B cell (primary cell): Measurements from ENCODE around the gene MCOLN1. TPM values are rescaled to one million over a fixed set of nuclear protein-coding genes. Genes with fewer than 3 reads are reported as not detected.
A peak's percentile ranks its signal among the peaks of the same experiment; 100 is the strongest.

ENCODE experiments used
- ATAC-seq: fragments of 200-7000 bp; cut with Tn5 transposase; one replicate; pipeline ENCODE4 v1.10.0; 2021; ENCODE audit warnings: low read depth, mild to moderate bottlenecking, moderate number of reproducible peaks, moderate library complexity
- CTCF ChIA-PET: fragments of 350-600 bp; sonication (Branson Sonifier 250); formaldehyde crosslinking; loops from one replicate; lab custom pipeline; 2021; ENCODE audit warnings: antibody characterized with exemption, inconsistent platforms; lab: Charles Lee
- POLR2A ChIA-PET: fragments of 350-600 bp; sonication (Branson Sonifier 250); formaldehyde crosslinking; loops from one replicate; lab custom pipeline; 2021; ENCODE audit warnings: antibody characterized with exemption; lab: Charles Lee
- DNase-seq: peaks from one replicate; pipeline ENCODE4 v3.0.0; 2013
- H2AFZ ChIP-seq: 2 replicates; pipeline ENCODE4 v1.6.1; 2012; ENCODE audit warnings: mild to moderate bottlenecking, low read depth, low read length; ENCODE audit not compliant: insufficient read depth, poor library complexity, severe bottlenecking
- H3K27ac ChIP-seq, 2 donors: 1 replicate in 1 of 2; 2 replicates in 1 of 2; pipeline ENCODE4 v1.5.1; 2012 to 2013; ENCODE audit warnings: low read length in 2 of 2, mild to moderate bottlenecking in 2 of 2, moderate library complexity in 1 of 2
- H3K27me3 ChIP-seq, 4 experiments: fragments of 200-600 bp in 1 of 4; sonication (generic) in 1 of 4; replicated peaks in 1 of 4; 1 replicate in 2 of 4; 2 replicates in 2 of 4; pipeline versions ENCODE4 v1.6.1 to v1.7.0; 2013 to 2016; ENCODE audit warnings: low read length in 3 of 4, mild to moderate bottlenecking in 2 of 4, mixed read lengths in 1 of 4, moderate library complexity in 1 of 4; ENCODE audit not compliant: insufficient read depth in 4 of 4, control insufficient read depth in 3 of 4; ENCODE audit errors: control extremely low read depth in 1 of 4
- H3K36me3 ChIP-seq, 2 experiments: replicated peaks in 1 of 2; 1 replicate in 1 of 2; 2 replicates in 1 of 2; pipeline versions ENCODE4 v1.6.1 to v1.7.1; 2013; ENCODE audit warnings: low read length in 1 of 2; ENCODE audit not compliant: insufficient read depth in 2 of 2, control insufficient read depth in 1 of 2; ENCODE audit errors: control extremely low read depth in 1 of 2, extremely low read depth in 1 of 2
- H3K4me1 ChIP-seq, 2 donors: fragments of 200-600 bp in 1 of 2; sonication (generic) in 1 of 2; 1 replicate in 1 of 2; 2 replicates in 1 of 2; pipeline versions ENCODE4 v1.5.1 to v1.6.1; 2013 to 2017; ENCODE audit warnings: low read length in 2 of 2; ENCODE audit not compliant: control insufficient read depth in 2 of 2, insufficient read depth in 2 of 2
- H3K4me2 ChIP-seq: replicated peaks from 2 replicates; pipeline ENCODE3; 2012; ENCODE audit warnings: mild to moderate bottlenecking, low read depth, low read length; ENCODE audit not compliant: poor library complexity, severe bottlenecking
- H3K4me3 ChIP-seq, 5 experiments: fragments of 200-600 bp in 1 of 5; sonication (generic) in 1 of 5; 1 replicate in 3 of 5; 2 replicates in 2 of 5; pipeline versions ENCODE4 v1.5.1 to v1.7.0; 2011 to 2016; ENCODE audit warnings: low read length in 4 of 5, mild to moderate bottlenecking in 4 of 5, low read depth in 2 of 5, control low read depth in 1 of 5, moderate library complexity in 1 of 5; ENCODE audit not compliant: insufficient read depth in 1 of 5; ENCODE audit errors: control extremely low read depth in 1 of 5, extremely low read depth in 1 of 5
- H3K79me2 ChIP-seq: fragments of 200-600 bp; sonication (generic); one replicate; pipeline ENCODE4 v1.6.0; 2016; ENCODE audit warnings: low read length; ENCODE audit not compliant: control insufficient read depth, insufficient read depth
- H3K9ac ChIP-seq: fragments of 200-600 bp; sonication (generic); 2 replicates; pipeline ENCODE4 v1.6.1; 2017; ENCODE audit warnings: mild to moderate bottlenecking, low read length, moderate library complexity
- H3K9me3 ChIP-seq, 3 donors: one replicate each; pipeline versions ENCODE4 v1.6.1 to v1.7.1; 2013; ENCODE audit warnings: low read length in 2 of 3; ENCODE audit not compliant: control insufficient read depth in 2 of 3, insufficient read depth in 1 of 3; ENCODE audit errors: control extremely low read depth in 1 of 3
- H4K20me1 ChIP-seq: 2 replicates; pipeline ENCODE4 v1.6.0; 2012; ENCODE audit warnings: mild to moderate bottlenecking, low read length; ENCODE audit not compliant: insufficient read depth, control insufficient read depth, poor library complexity, severe bottlenecking
- H3K27ac Mint-ChIP-seq: one replicate; pipeline ENCODE4 v1.8.0; 2021; ENCODE audit warnings: mixed read lengths
- H3K27me3 Mint-ChIP-seq: one replicate; pipeline ENCODE4 v1.8.0; 2021; ENCODE audit warnings: mixed read lengths
- H3K4me1 Mint-ChIP-seq: one replicate; pipeline ENCODE4 v1.8.0; 2021; ENCODE audit warnings: mixed read lengths
- H3K4me3 Mint-ChIP-seq: one replicate; pipeline ENCODE4 v1.8.0; 2021; ENCODE audit warnings: mixed read lengths
- H3K9me3 Mint-ChIP-seq: one replicate; pipeline ENCODE4 v1.8.0; 2022; ENCODE audit warnings: mixed read lengths; ENCODE audit not compliant: insufficient read depth
- CTCF ChIP-seq: fragments of 200-600 bp; IDR thresholded peaks from one replicate; pipeline ENCODE4 v1.8.0; 2022; ENCODE audit warnings: antibody characterized with exemption, mild to moderate bottlenecking
- EZH2 ChIP-seq: IDR thresholded peaks from 2 replicates; pipeline ENCODE4 v1.6.1; 2012; ENCODE audit warnings: borderline replicate concordance, low read depth, mild to moderate bottlenecking, moderate library complexity, low read length; ENCODE audit not compliant: insufficient read depth, poor library complexity, severe bottlenecking
- WGBS: methylation state at CpG from one replicate; pipeline ENCODE4 v1.1.5; 2013; ENCODE audit warnings: missing lambda C conversion rate; ENCODE audit not compliant: insufficient coverage; 5-methylcytosine and 5-hydroxymethylcytosine counted together
- intact Hi-C: fragments of 100-400 bp; cut with micrococcal nuclease; formaldehyde crosslinking; loops from one replicate; pipeline ENCODE4 v1.10.0; 2022
- polyA plus RNA-seq: library from polyadenylated mRNA; depleted of rRNA; stranded (reverse); fragments of >200 nt; gene quantifications from 2 replicates; pipeline ENCODE4 v1.2.3, GENCODE V29; 2012
- total RNA-seq, 2 donors: library from RNA; stranded (reverse); fragments of 120-200 nt in 1 of 2; gene quantifications; 1 replicate in 1 of 2; 2 replicates in 1 of 2; pipeline versions ENCODE4 v1.2.3 to v1.2.4, GENCODE V29; 2013 to 2022

MCOLN1 gene
- total and polyA plus RNA-seq, 2 donors (not counting 1 experiment from before 2014, with no cell fraction given) = 12.5 to 19.0 TPM

- peaks cover 2 to 14% of the 10 kb centered on the region in 2 experiments for H3K36me3 ChIP-seq
- H3K4me3 ChIP-seq = no peak overlapping the region
- H3K27me3 ChIP-seq = no peaks in the 10 kb centered on the region
- ChIA-PET POLR2A (no interaction called here), CTCF (no interaction called here)
- ATAC-seq (no peak), DNase-seq (no peak)
- H3K4me2 ChIP-seq = no peak overlapping the region
- H4K20me1 ChIP-seq = peaks cover 73% of the 10 kb centered on the region
- H3K4me1 ChIP-seq = peaks cover 5 to 25% of the 10 kb centered on the region in 2 donors
- WGBS = 92% methylated on average over 7 of the region's 7 CpGs
- no peak overlapping the region for H2AFZ ChIP-seq
- no peaks in the 10 kb centered on the region for H3K9me3 Mint-ChIP-seq
- no peaks in the 10 kb centered on the region for H3K9me3 ChIP-seq
- intact Hi-C loops = no loop called here
- TF ChIP-seq EZH2 = no peak
- TF ChIP-seq CTCF = no peak
- no peak overlapping the region for H3K27ac ChIP-seq
- peaks cover 19% of the 10 kb centered on the region for H3K4me1 Mint-ChIP-seq
- H3K27ac Mint-ChIP-seq = peak overlapping the region; percentile 6
- H3K27me3 Mint-ChIP-seq = no peaks in the 10 kb centered on the region
- no peak overlapping the region for H3K4me3 Mint-ChIP-seq
- no peak overlapping the region for H3K9ac ChIP-seq
- H3K79me2 ChIP-seq = no peaks in the 10 kb centered on the region
Observed at GRCh38 chr19:7476241-7476640, 46.2 kb upstream of the MCOLN1 start.

- Mint-ChIP-seq H3K27me3 (no peaks in the 10 kb centered on the region), H3K4me3 (no peak overlapping the region), H3K4me1 (peaks cover 16% of the 10 kb centered on the region), H3K9me3 (no peaks in the 10 kb centered on the region), H3K27ac (peak overlapping the region; percentile 53)
- Histone ChIP-seq H3K9ac (no peak overlapping the region), H3K9me3 (peaks cover 0 to 3% (median 0%) of the 10 kb centered on the region in 3 donors), H3K4me3 (no peak overlapping the region), H3K27ac (no peak overlapping the region), H4K20me1 (peaks cover 66% of the 10 kb centered on the region), H3K4me1 (peaks cover 5 to 23% of the 10 kb centered on the region in 2 donors), H3K27me3 (no peaks in the 10 kb centered on the region), H3K4me2 (no peak overlapping the region), H3K36me3 (peaks cover 0 to 7% of the 10 kb centered on the region in 2 experiments), H2AFZ (no peak overlapping the region), H3K79me2 (no peaks in the 10 kb centered on the region)
- no peak for DNase-seq
- no peak for TF ChIP-seq CTCF
- no peak for TF ChIP-seq EZH2
- no peak for ATAC-seq
- ChIA-PET POLR2A (no interaction called here), CTCF (no interaction called here)
- intact Hi-C loops = no loop called here
- 93% methylated on average over 28 of the region's 35 CpGs for WGBS
Observed at GRCh38 chr19:7476777-7477494, 45.5 kb upstream of the MCOLN1 start.
